Measurements from ENCODE around the gene AFAP1L2.

- TF ChIP-seq POLR2A (IDR thresholded peaks at IDR 0.05; ENCODE audit: low read depth, low read length) (no peak), POLR2AphosphoS5 (IDR thresholded peaks at IDR 0.05; ENCODE audit: low read depth, low read length) (no peak), TAF1 (IDR thresholded peaks at IDR 0.05; ENCODE audit: borderline replicate concordance, low read depth, low read length) (no peak)
Measured at GRCh38 chr10:114336823-114337509, 67.3 kb downstream of the AFAP1L2 start.
